ENCODE data around the gene CYP4F3. TPM values are rescaled to one million over a fixed set of nuclear protein-coding genes. Genes with fewer than 3 reads are reported as not detected.

CYP4F3 gene
- total and polyA plus RNA-seq, 4 experiments from 2014 or later: not detected

- ChIA-PET POLR2A (ENCODE audit: partially characterized antibody) (no interaction called here), CTCF (ENCODE audit: partially characterized antibody) (no interaction called here)
- Histone ChIP-seq H3K27me3 (ENCODE audit: insufficient read depth, low read length) (no peaks in the 10 kb centered on the region), H3K4me1 (ENCODE audit: insufficient read depth, low read length) (no peaks in the 10 kb centered on the region), H3K27ac (ENCODE audit: low read depth, low read length) (no peak overlapping the region), H3K36me3 (ENCODE audit: insufficient read depth, low read length) (no peaks in the 10 kb centered on the region), H3K4me3 (ENCODE audit: low read length in 2 of 2) (no peak overlapping the region), H3K9me3 (ENCODE audit: control insufficient read depth in 1 of 2, low read length in 2 of 2) (no peaks in the 10 kb centered on the region)
- intact Hi-C loops (cut with micrococcal nuclease): no loop called here
- DNase-seq: no peak
- Mint-ChIP-seq H3K9me3 (peaks cover 0 to 5% (median 0%) of the 10 kb centered on the region in 8 donors), H3K27me3 (peaks cover 22 to 28% of the 10 kb centered on the region in 2 donors), H3K4me3 (no peak overlapping the region), H3K36me3 (no peaks in the 10 kb centered on the region), H3K4me1 (no peaks in the 10 kb centered on the region), H3K27ac (no peak overlapping the region)
These were observed 11.1 kb downstream of the CYP4F3 start for GRCh38 chr19:15651791-15652190.

- Mint-ChIP-seq H3K4me3 (no peak overlapping the region), H3K4me1 (no peaks in the 10 kb centered on the region), H3K27me3 (peaks cover 24 to 29% of the 10 kb centered on the region in 2 donors), H3K36me3 (no peaks in the 10 kb centered on the region), H3K9me3 (peaks cover 0 to 5% (median 0%) of the 10 kb centered on the region in 8 donors), H3K27ac (no peak overlapping the region)
- ChIA-PET POLR2A (ENCODE audit: partially characterized antibody) (no interaction called here), CTCF (ENCODE audit: partially characterized antibody) (no interaction called here)
- intact Hi-C loops (cut with micrococcal nuclease): no loop called here
- H3K9me3 ChIP-seq (ENCODE audit: control insufficient read depth in 1 of 2, low read length in 2 of 2): no peaks in the 10 kb centered on the region
- no peaks in the 10 kb centered on the region for H3K36me3 ChIP-seq (ENCODE audit: insufficient read depth, low read length)
- DNase-seq: no peak
- no peaks in the 10 kb centered on the region for H3K4me1 ChIP-seq (ENCODE audit: insufficient read depth, low read length)
- H3K4me3 ChIP-seq (ENCODE audit: low read length in 2 of 2): no peak overlapping the region
- H3K27ac ChIP-seq (ENCODE audit: low read depth, low read length): no peak overlapping the region
- no peaks in the 10 kb centered on the region for H3K27me3 ChIP-seq (ENCODE audit: insufficient read depth, low read length)
These were observed 12.0 kb downstream of the CYP4F3 start for GRCh38 chr19:15652559-15653278.

- H3K9me3 Mint-ChIP-seq: peaks cover 0 to 3% (median 0%) of the 10 kb centered on the region in 8 donors
- Histone ChIP-seq H3K9me3 (ENCODE audit: control insufficient read depth in 1 of 2, low read length in 2 of 2) (no peaks in the 10 kb centered on the region), H3K27ac (ENCODE audit: low read depth, low read length) (no peak overlapping the region), H3K4me3 (ENCODE audit: low read length in 2 of 2) (no peak overlapping the region), H3K36me3 (ENCODE audit: insufficient read depth, low read length) (no peaks in the 10 kb centered on the region), H3K27me3 (ENCODE audit: insufficient read depth, low read length) (peaks cover 3% of the 10 kb centered on the region), H3K4me1 (ENCODE audit: insufficient read depth, low read length) (no peaks in the 10 kb centered on the region)
- H3K27ac Mint-ChIP-seq: no peak overlapping the region
- no peaks in the 10 kb centered on the region for H3K36me3 Mint-ChIP-seq
- DNase-seq: no peak
- POLR2A ChIA-PET (ENCODE audit: partially characterized antibody): no interaction called here
- no peak overlapping the region for H3K4me3 Mint-ChIP-seq
- H3K4me1 Mint-ChIP-seq: no peaks in the 10 kb centered on the region
- intact Hi-C loops (cut with micrococcal nuclease): no loop called here
- CTCF ChIA-PET (ENCODE audit: partially characterized antibody): interaction anchor here (0.5 kb wide), 1 partner anchor 726 kb away, joined by 3 read pairs; no protein-coding TSS in a partner anchor
- peaks cover 33 to 40% of the 10 kb centered on the region in 2 donors for H3K27me3 Mint-ChIP-seq
These were observed 15.8 kb downstream of the CYP4F3 start for GRCh38 chr19:15656467-15656866.

- Histone ChIP-seq H3K4me1 (ENCODE audit: insufficient read depth, low read length) (no peaks in the 10 kb centered on the region), H3K9me3 (ENCODE audit: control insufficient read depth in 1 of 2, low read length in 2 of 2) (no peaks in the 10 kb centered on the region), H3K4me3 (ENCODE audit: low read length in 2 of 2) (no peak overlapping the region), H3K36me3 (ENCODE audit: insufficient read depth, low read length) (no peaks in the 10 kb centered on the region), H3K27me3 (ENCODE audit: insufficient read depth, low read length) (peaks cover 3% of the 10 kb centered on the region), H3K27ac (ENCODE audit: low read depth, low read length) (no peak overlapping the region)
- Mint-ChIP-seq H3K4me3 (no peak overlapping the region), H3K27ac (no peak overlapping the region), H3K4me1 (no peaks in the 10 kb centered on the region), H3K36me3 (no peaks in the 10 kb centered on the region), H3K27me3 (peaks cover 28 to 35% of the 10 kb centered on the region in 2 donors), H3K9me3 (peaks cover 0 to 13% (median 3%) of the 10 kb centered on the region in 8 donors)
- ChIA-PET CTCF (ENCODE audit: partially characterized antibody) (no interaction called here), POLR2A (ENCODE audit: partially characterized antibody) (no interaction called here)
- DNase-seq: no peak
- intact Hi-C loops (cut with micrococcal nuclease): no loop called here
These were observed 22.6 kb downstream of the CYP4F3 start for GRCh38 chr19:15663247-15663646.

GRCh38 chr19:15666186-15666585 is 25.5 kb downstream of the CYP4F3 start:
- DNase-seq: no peak
- no peaks in the 10 kb centered on the region for H3K36me3 ChIP-seq (ENCODE audit: insufficient read depth, low read length)
- H3K4me3 ChIP-seq (ENCODE audit: low read length in 2 of 2): no peak overlapping the region
- no peaks in the 10 kb centered on the region for H3K9me3 ChIP-seq (ENCODE audit: control insufficient read depth in 1 of 2, low read length in 2 of 2)
- CTCF ChIA-PET (ENCODE audit: partially characterized antibody): no interaction called here
- intact Hi-C loops (cut with micrococcal nuclease): no loop called here
- Mint-ChIP-seq H3K4me3 (no peak overlapping the region), H3K36me3 (no peaks in the 10 kb centered on the region), H3K9me3 (peaks cover 0 to 12% (median 3%) of the 10 kb centered on the region in 8 donors), H3K27ac (no peak overlapping the region), H3K4me1 (no peaks in the 10 kb centered on the region), H3K27me3 (peaks cover 23 to 33% of the 10 kb centered on the region in 2 donors)
- no peak overlapping the region for H3K27ac ChIP-seq (ENCODE audit: low read depth, low read length)
- no peaks in the 10 kb centered on the region for H3K4me1 ChIP-seq (ENCODE audit: insufficient read depth, low read length)
- POLR2A ChIA-PET (ENCODE audit: partially characterized antibody): no interaction called here
- no peaks in the 10 kb centered on the region for H3K27me3 ChIP-seq (ENCODE audit: insufficient read depth, low read length)

GRCh38 chr19:15666883-15667282 is 26.2 kb downstream of the CYP4F3 start:
- Histone ChIP-seq H3K9me3 (ENCODE audit: control insufficient read depth in 1 of 2, low read length in 2 of 2) (no peaks in the 10 kb centered on the region), H3K27ac (ENCODE audit: low read depth, low read length) (no peak overlapping the region), H3K36me3 (ENCODE audit: insufficient read depth, low read length) (no peaks in the 10 kb centered on the region), H3K27me3 (ENCODE audit: insufficient read depth, low read length) (no peaks in the 10 kb centered on the region), H3K4me3 (ENCODE audit: low read length in 2 of 2) (no peak overlapping the region), H3K4me1 (ENCODE audit: insufficient read depth, low read length) (peaks cover under 1% of the 10 kb centered on the region)
- Mint-ChIP-seq H3K4me3 (no peak overlapping the region), H3K4me1 (peaks cover under 1 to 4% (median 2%) of the 10 kb centered on the region in 4 donors), H3K27me3 (peaks cover 19 to 29% of the 10 kb centered on the region in 2 donors), H3K9me3 (peaks cover 0 to 12% (median 3%) of the 10 kb centered on the region in 8 donors), H3K36me3 (no peaks in the 10 kb centered on the region), H3K27ac (no peak overlapping the region)
- ChIA-PET CTCF (ENCODE audit: partially characterized antibody) (no interaction called here), POLR2A (ENCODE audit: partially characterized antibody) (no interaction called here)
- intact Hi-C loops (cut with micrococcal nuclease): no loop called here
- DNase-seq: no peak

- Histone ChIP-seq H3K27me3 (ENCODE audit: insufficient read depth, low read length) (no peaks in the 10 kb centered on the region), H3K36me3 (ENCODE audit: insufficient read depth, low read length) (no peaks in the 10 kb centered on the region), H3K27ac (ENCODE audit: low read depth, low read length) (no peak overlapping the region), H3K4me3 (ENCODE audit: low read length in 2 of 2) (no peak overlapping the region), H3K9me3 (ENCODE audit: control insufficient read depth in 1 of 2, low read length in 2 of 2) (no peaks in the 10 kb centered on the region), H3K4me1 (ENCODE audit: insufficient read depth, low read length) (peaks cover 17% of the 10 kb centered on the region)
- Mint-ChIP-seq H3K9me3 (peaks cover 0 to 4% (median 0%) of the 10 kb centered on the region in 8 donors), H3K27ac (no peak overlapping the region), H3K4me3 (no peak overlapping the region), H3K4me1 (peaks cover 16 to 23% (median 20%) of the 10 kb centered on the region in 4 donors), H3K36me3 (no peaks in the 10 kb centered on the region), H3K27me3 (peaks cover 10 to 12% of the 10 kb centered on the region in 2 donors)
- DNase-seq: no peak
- CTCF ChIA-PET (ENCODE audit: partially characterized antibody): no interaction called here
- intact Hi-C loops (cut with micrococcal nuclease): no loop called here
- POLR2A ChIA-PET (ENCODE audit: partially characterized antibody): no interaction called here
These were observed 28.7 kb downstream of the CYP4F3 start for GRCh38 chr19:15669440-15669839.
